Right atrium auricular region (tissue), 2 donors: ENCODE data around the gene ABITRAM. TPM values are rescaled to one million over a fixed set of nuclear protein-coding genes. Genes with fewer than 3 reads are reported as not detected.

ENCODE experiments used
- DNase-seq: peaks from one replicate; pipeline ENCODE4 v3.0.0-alpha.2; 2019; ENCODE audit warnings: low spot score
- H3K27ac ChIP-seq, 2 donors: fragments of 200-600 bp; sonication (generic); 1 replicate in 1 of 2; 2 replicates in 1 of 2; pipeline ENCODE4 v1.5.1; 2016 to 2019
- H3K27me3 ChIP-seq, 2 donors: fragments of 200-600 bp; sonication (generic); one replicate each; pipeline versions ENCODE4 v1.5.1 to v1.6.0; 2017 to 2019
- H3K36me3 ChIP-seq: fragments of 200-600 bp; sonication (generic); one replicate; pipeline ENCODE4 v1.5.1; 2016
- H3K4me1 ChIP-seq, 2 donors: fragments of 200-600 bp; sonication (generic); one replicate each; pipeline versions ENCODE4 v1.5.1 to v1.6.0; 2017 to 2019
- H3K4me3 ChIP-seq, 2 donors: fragments of 200-600 bp; sonication (generic); 1 replicate in 1 of 2; 2 replicates in 1 of 2; pipeline ENCODE4 v1.5.1; 2017 to 2019; ENCODE audit warnings: mild to moderate bottlenecking in 1 of 2, moderate library complexity in 1 of 2
- H3K9me3 ChIP-seq, 2 donors: fragments of 200-600 bp; sonication (generic); one replicate each; pipeline ENCODE4 v1.5.1; 2019
- CTCF ChIP-seq, 2 donors: fragments of 200-600 bp; sonication (generic); IDR thresholded peaks; one replicate each; pipeline ENCODE4 v1.5.1; 2019; ENCODE audit warnings: antibody characterized with exemption in 2 of 2
- total RNA-seq, 2 donors: library from RNA; depleted of rRNA; stranded (reverse); fragments of >200 nt; gene quantifications; one replicate each; pipeline ENCODE4 v1.1.0, GENCODE V29; 2016

The ABITRAM gene
- total RNA-seq, 2 donors from 2014 or later, result 6.1 to 7.3 TPM

GRCh38 chr9:108904161-108904560 is 30.0 kb upstream of the ABITRAM start:
- Histone ChIP-seq H3K27me3 (no peaks in the 10 kb centered on the region), H3K36me3 (peaks cover 85% of the 10 kb centered on the region), H3K27ac (no peak overlapping the region), H3K4me3 (no peak overlapping the region), H3K4me1 (no peaks in the 10 kb centered on the region), H3K9me3 (no peaks in the 10 kb centered on the region)
- no peak for TF ChIP-seq CTCF (IDR thresholded peaks at IDR 0.05)
- DNase-seq, result no peak

- no peak overlapping the region for H3K4me3 ChIP-seq
- DNase-seq, result no peak
- no peak for TF ChIP-seq CTCF (IDR thresholded peaks at IDR 0.05)
- H3K27me3 ChIP-seq, result no peaks in the 10 kb centered on the region
- H3K36me3 ChIP-seq, result peaks cover 78% of the 10 kb centered on the region
- no peak overlapping the region for H3K27ac ChIP-seq
- no peaks in the 10 kb centered on the region for H3K4me1 ChIP-seq
- H3K9me3 ChIP-seq, result no peaks in the 10 kb centered on the region
These were observed 28.7 kb upstream of the ABITRAM start for GRCh38 chr9:108905494-108905893.

GRCh38 chr9:108910402-108910801 is 23.8 kb upstream of the ABITRAM start:
- Histone ChIP-seq H3K27me3 (no peaks in the 10 kb centered on the region), H3K4me3 (no peak overlapping the region), H3K27ac (no peak overlapping the region), H3K4me1 (no peaks in the 10 kb centered on the region), H3K9me3 (no peaks in the 10 kb centered on the region), H3K36me3 (peaks cover 79% of the 10 kb centered on the region)
- DNase-seq, result no peak
- no peak for TF ChIP-seq CTCF (IDR thresholded peaks at IDR 0.05)

GRCh38 chr9:108910914-108911313 is 23.3 kb upstream of the ABITRAM start:
- H3K36me3 ChIP-seq, result peaks cover 79% of the 10 kb centered on the region

GRCh38 chr9:108911820-108912219 is 22.4 kb upstream of the ABITRAM start:
- no peaks in the 10 kb centered on the region for H3K4me1 ChIP-seq
- TF ChIP-seq CTCF (IDR thresholded peaks at IDR 0.05), result no peak
- H3K9me3 ChIP-seq, result no peaks in the 10 kb centered on the region
- DNase-seq, result no peak
- H3K4me3 ChIP-seq, result no peak overlapping the region
- H3K27me3 ChIP-seq, result no peaks in the 10 kb centered on the region
- H3K27ac ChIP-seq, result no peak overlapping the region
- peaks cover 79% of the 10 kb centered on the region for H3K36me3 ChIP-seq

More at GRCh38 chr9:108910914-108911313, 23.3 kb upstream of the ABITRAM start:
- Histone ChIP-seq H3K9me3 (no peaks in the 10 kb centered on the region), H3K27me3 (no peaks in the 10 kb centered on the region), H3K4me1 (no peaks in the 10 kb centered on the region), H3K27ac (no peak overlapping the region), H3K4me3 (no peak overlapping the region)
- no peak for TF ChIP-seq CTCF (IDR thresholded peaks at IDR 0.05)
- DNase-seq, result no peak

GRCh38 chr9:108913391-108913790 is 20.8 kb upstream of the ABITRAM start:
- Histone ChIP-seq H3K4me3 (no peak overlapping the region), H3K4me1 (no peaks in the 10 kb centered on the region), H3K36me3 (peaks cover 78% of the 10 kb centered on the region), H3K9me3 (no peaks in the 10 kb centered on the region), H3K27ac (no peak overlapping the region), H3K27me3 (no peaks in the 10 kb centered on the region)
- no peak for DNase-seq
- no peak for TF ChIP-seq CTCF (IDR thresholded peaks at IDR 0.05)
